ENCODE measurements around the gene HOXA13. TPM values are rescaled to one million over a fixed set of nuclear protein-coding genes. Genes with fewer than 3 reads are reported as not detected.

Gene HOXA13
- total RNA-seq, 1 donor from 2014 or later, result not detected

DNA sequence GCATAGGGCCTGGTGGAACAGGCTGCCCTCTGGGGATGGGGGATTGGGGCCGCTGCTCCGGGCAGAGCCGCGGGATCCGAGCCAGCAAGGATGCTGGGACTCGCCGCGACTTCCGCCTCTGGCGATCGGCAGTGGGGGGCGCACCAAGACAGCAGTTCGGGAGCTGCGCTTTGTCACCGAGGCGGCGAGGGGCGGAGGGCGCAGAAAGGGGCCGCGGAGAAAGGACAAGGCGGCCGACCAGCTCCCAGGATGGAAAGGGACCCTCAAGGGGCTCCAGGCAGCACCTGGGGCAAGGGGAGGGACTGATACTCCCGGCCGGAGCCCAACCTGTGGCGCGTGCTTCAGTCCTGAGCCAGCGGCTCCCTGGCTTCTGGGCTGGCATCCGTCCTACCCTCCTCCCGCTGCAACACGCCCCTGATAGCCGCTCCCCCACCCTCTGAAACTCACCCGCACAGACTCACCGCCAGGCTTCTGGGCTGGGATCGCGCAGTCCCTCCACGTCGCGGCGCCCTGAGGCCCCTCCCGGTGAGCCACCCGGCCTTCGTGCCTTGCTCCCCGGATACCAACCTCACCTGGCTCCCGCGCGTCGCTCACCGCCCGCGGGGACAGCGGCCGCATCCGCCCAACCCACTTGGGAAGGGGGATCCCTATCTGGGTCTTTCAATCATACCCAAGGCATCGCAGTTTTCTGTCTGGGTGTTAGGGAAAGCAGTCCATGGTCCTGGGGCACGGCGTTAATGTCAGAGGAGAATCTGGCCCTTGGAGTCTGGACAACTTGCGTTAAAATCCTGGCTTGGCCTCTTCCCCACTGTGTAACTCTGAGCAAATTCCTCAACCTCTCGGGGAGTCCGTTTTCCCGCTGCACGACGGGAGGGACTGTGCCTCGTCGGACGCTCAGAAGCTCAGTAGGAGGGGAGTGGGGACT lies 35.8 kb upstream of the HOXA13 start:
- CTCF ChIA-PET, result no interaction called here
- Mint-ChIP-seq H3K27me3 (peaks cover 60% of the 10 kb centered on the region), H3K4me1 (peaks cover 15% of the 10 kb centered on the region), H3K9me3 (no peaks in the 10 kb centered on the region), H3K4me3 (no peak overlapping the region), H3K27ac (no peak overlapping the region), H3K36me3 (ENCODE audit: low read depth) (no peaks in the 10 kb centered on the region)
- ATAC-seq (ENCODE audit: low read depth) (no peak), DNase-seq (no peak)
- POLR2A ChIA-PET, result interaction anchor here (0.6 kb wide), 1 partner anchor 48 kb away, joined by 4 read pairs; no protein-coding TSS in a partner anchor
- intact Hi-C loops (cut with micrococcal nuclease), result loop anchor here (5.0 kb wide), 1 partner anchor 138 kb away; the partner anchor contains the start of gene HOXA1
- TF ChIP-seq, protein P1, sequence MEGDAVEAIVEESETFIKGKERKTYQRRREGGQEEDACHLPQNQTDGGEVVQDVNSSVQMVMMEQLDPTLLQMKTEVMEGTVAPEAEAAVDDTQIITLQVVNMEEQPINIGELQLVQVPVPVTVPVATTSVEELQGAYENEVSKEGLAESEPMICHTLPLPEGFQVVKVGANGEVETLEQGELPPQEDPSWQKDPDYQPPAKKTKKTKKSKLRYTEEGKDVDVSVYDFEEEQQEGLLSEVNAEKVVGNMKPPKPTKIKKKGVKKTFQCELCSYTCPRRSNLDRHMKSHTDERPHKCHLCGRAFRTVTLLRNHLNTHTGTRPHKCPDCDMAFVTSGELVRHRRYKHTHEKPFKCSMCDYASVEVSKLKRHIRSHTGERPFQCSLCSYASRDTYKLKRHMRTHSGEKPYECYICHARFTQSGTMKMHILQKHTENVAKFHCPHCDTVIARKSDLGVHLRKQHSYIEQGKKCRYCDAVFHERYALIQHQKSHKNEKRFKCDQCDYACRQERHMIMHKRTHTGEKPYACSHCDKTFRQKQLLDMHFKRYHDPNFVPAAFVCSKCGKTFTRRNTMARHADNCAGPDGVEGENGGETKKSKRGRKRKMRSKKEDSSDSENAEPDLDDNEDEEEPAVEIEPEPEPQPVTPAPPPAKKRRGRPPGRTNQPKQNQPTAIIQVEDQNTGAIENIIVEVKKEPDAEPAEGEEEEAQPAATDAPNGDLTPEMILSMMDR (IDR thresholded peaks at IDR 0.05), result no peak

DNA sequence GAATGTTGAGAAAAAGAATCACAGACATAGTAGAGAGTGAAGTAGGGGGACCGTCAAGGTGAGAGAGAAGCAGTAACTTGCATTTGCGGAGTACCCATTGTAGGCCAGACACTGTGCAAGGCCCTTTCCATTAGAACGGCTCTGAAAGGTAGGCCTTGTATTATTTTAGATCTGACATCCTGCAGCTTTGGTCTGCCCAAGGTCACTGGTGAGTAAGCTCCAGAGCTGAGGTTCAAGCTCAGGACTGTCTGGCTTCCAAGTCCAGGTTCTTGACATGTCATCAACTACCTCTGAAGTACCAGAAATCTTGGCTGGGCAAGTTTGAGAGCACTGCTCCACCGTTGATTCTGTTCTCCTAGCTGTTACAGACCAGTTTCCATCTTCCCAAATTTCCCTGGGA lies 29.6 kb upstream of the HOXA13 start:
- no peak for DNase-seq

GRCh38 chr7:27224983-27225934 lies 25.4 kb upstream of the HOXA13 start:
- TF ChIP-seq, protein P1 (IDR thresholded peaks at IDR 0.05), result no peak
- intact Hi-C loops (cut with micrococcal nuclease), result loop anchor here (1.0 to 2.0 kb wide), 2 partner anchors 14 to 24 kb away; no protein-coding TSS in a partner anchor
- Mint-ChIP-seq H3K9me3 (no peaks in the 10 kb centered on the region), H3K4me3 (no peak overlapping the region), H3K36me3 (ENCODE audit: low read depth) (no peaks in the 10 kb centered on the region), H3K27ac (no peak overlapping the region), H3K4me1 (peaks cover 10% of the 10 kb centered on the region), H3K27me3 (peaks cover 57% of the 10 kb centered on the region)
- ChIA-PET CTCF (no interaction called here), POLR2A (no interaction called here)
- ATAC-seq (ENCODE audit: low read depth) (no peak), DNase-seq (no peak)

More for the DNA sequence above, 29.6 kb upstream of the HOXA13 start:
- ChIA-PET POLR2A (no interaction called here), CTCF (no interaction called here)
- Mint-ChIP-seq H3K27me3 (peaks cover 35% of the 10 kb centered on the region), H3K27ac (no peak overlapping the region), H3K4me1 (peaks cover 2% of the 10 kb centered on the region), H3K36me3 (ENCODE audit: low read depth) (no peaks in the 10 kb centered on the region), H3K9me3 (no peaks in the 10 kb centered on the region), H3K4me3 (no peak overlapping the region)
- TF ChIP-seq, protein P1 (IDR thresholded peaks at IDR 0.05), result no peak
- intact Hi-C loops (cut with micrococcal nuclease), result no loop called here
- no peak for ATAC-seq (ENCODE audit: low read depth)

DNA sequence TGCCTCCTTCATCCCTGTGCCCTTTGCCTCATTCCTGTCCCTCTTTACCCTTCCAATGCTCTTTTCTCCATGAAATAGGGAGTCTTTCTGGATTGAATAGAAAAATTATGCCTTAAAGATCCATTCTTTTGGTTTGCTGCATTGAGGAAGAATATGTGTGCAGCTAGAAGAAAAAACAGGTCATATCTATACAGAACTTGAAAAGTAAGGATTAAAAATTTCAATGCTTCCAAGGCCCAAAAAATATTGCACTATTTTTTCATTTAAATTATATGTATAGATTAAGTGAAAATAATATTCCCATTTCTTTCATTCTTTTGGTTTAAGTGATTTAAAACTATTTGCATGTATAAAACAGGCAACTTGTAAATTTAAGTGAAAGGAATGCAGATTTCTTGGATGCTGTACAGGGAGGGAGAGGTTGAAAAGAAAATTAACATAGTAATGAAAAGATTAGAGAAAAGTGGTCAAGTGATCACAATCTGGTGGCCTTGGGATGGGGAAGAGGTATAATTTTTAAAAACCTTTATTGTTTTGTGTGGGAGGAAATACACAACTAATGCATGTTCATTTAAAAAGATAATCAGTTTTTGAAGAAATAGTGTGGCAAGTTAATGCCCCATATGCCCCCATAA lies 24.2 kb upstream of the HOXA13 start:
- Mint-ChIP-seq H3K36me3 (ENCODE audit: low read depth) (no peaks in the 10 kb centered on the region), H3K9me3 (no peaks in the 10 kb centered on the region), H3K4me3 (no peak overlapping the region), H3K27me3 (peaks cover 61% of the 10 kb centered on the region), H3K27ac (no peak overlapping the region), H3K4me1 (peaks cover 16% of the 10 kb centered on the region)
- intact Hi-C loops (cut with micrococcal nuclease), result loop anchor here (2.0 kb wide), 1 partner anchor 13 kb away; no protein-coding TSS in a partner anchor
- CTCF ChIA-PET, result interaction anchor here (1.0 kb wide), 1 partner anchor 28 kb away, joined by 3 read pairs; no protein-coding TSS in a partner anchor
- TF ChIP-seq, protein P1 (IDR thresholded peaks at IDR 0.05), result no peak
- ATAC-seq (ENCODE audit: low read depth) (no peak), DNase-seq (no peak)
- POLR2A ChIA-PET, result no interaction called here

Measured in activated B cell treated with CpG ODN at 0.5 μM for 24 hours (primary cell).